ENCODE results near the gene MAN1A2.

MAN1A2 gene

GRCh38 chr1:117364240-117364639 is 3.0 kb upstream of the MAN1A2 start:
- 0 out of 2 replicates have a peak, but pooled peaks cover 3% of the 10 kb centered on the region for H3K4me1 ChIP-seq (ENCODE audit: low read length)
- no peaks in the 10 kb centered on the region for H3K9me2 ChIP-seq (replicated peaks; ENCODE audit: insufficient read depth, low read length)
- no peak for DNase-seq
- H3K27ac ChIP-seq (ENCODE audit: low read length): no peak overlapping the region
- no peaks in the 10 kb centered on the region for H3K36me3 ChIP-seq (replicated peaks; ENCODE audit: insufficient read depth, low read length)
- H3K9ac ChIP-seq (ENCODE audit: low read length): no peak overlapping the region
- H3F3A ChIP-seq (ENCODE audit: insufficient read depth, low read length): 0 out of 2 replicates have a peak, but pooled peaks cover 8% of the 10 kb centered on the region
- H3K9me3 ChIP-seq (replicated peaks; ENCODE audit: insufficient read depth, low read length): no peaks in the 10 kb centered on the region
- no peak overlapping the region for H3K4me3 ChIP-seq (ENCODE audit: low read length)
- no peaks in the 10 kb centered on the region for H4K20me1 ChIP-seq (ENCODE audit: insufficient read depth, low read length)
- no peaks in the 10 kb centered on the region for H3K27me3 ChIP-seq (replicated peaks; ENCODE audit: insufficient read depth, low read length)
- peaks cover 29% of the 10 kb centered on the region for H3K79me2 ChIP-seq (ENCODE audit: low read length)
- no peak overlapping the region for H3K4me2 ChIP-seq (ENCODE audit: low read depth, low read length)
- TF ChIP-seq EZH2 (optimal IDR thresholded peaks at IDR 0.05; ENCODE audit: low read depth, low read length) (no peak), EZH2phosphoT487 (IDR thresholded peaks at IDR 0.05; ENCODE audit: low read length) (no peak), CTCF (IDR thresholded peaks at IDR 0.05; ENCODE audit: low read length) (no peak)
- H2AFZ ChIP-seq (ENCODE audit: low read length): no peak overlapping the region

- 0 out of 2 replicates have a peak, but pooled peaks cover 8% of the 10 kb centered on the region for H3F3A ChIP-seq (ENCODE audit: insufficient read depth, low read length)
- no peaks in the 10 kb centered on the region for H4K20me1 ChIP-seq (ENCODE audit: insufficient read depth, low read length)
- H2AFZ ChIP-seq (ENCODE audit: low read length): peak overlapping the region; percentile 53; the same call in 1 of the 2 replicates
- 0 out of 2 replicates have a peak, but pooled peaks cover 3% of the 10 kb centered on the region for H3K4me1 ChIP-seq (ENCODE audit: low read length)
- TF ChIP-seq CTCF (IDR thresholded peaks at IDR 0.05; ENCODE audit: low read length) (no peak), EZH2 (optimal IDR thresholded peaks at IDR 0.05; ENCODE audit: low read depth, low read length) (no peak), EZH2phosphoT487 (IDR thresholded peaks at IDR 0.05; ENCODE audit: low read length) (no peak)
- no peaks in the 10 kb centered on the region for H3K36me3 ChIP-seq (replicated peaks; ENCODE audit: insufficient read depth, low read length)
- H3K79me2 ChIP-seq (ENCODE audit: low read length): peaks cover 42% of the 10 kb centered on the region
- H3K9me3 ChIP-seq (replicated peaks; ENCODE audit: insufficient read depth, low read length): no peaks in the 10 kb centered on the region
- H3K9ac ChIP-seq (ENCODE audit: low read length): peak overlapping the region; percentile 69; the same call in 1 of the 2 replicates
- peak overlapping the region; percentile 69; the same call in 1 of the 2 replicates for H3K27ac ChIP-seq (ENCODE audit: low read length)
- no peaks in the 10 kb centered on the region for H3K27me3 ChIP-seq (replicated peaks; ENCODE audit: insufficient read depth, low read length)
- H3K4me2 ChIP-seq (ENCODE audit: low read depth, low read length): peak overlapping the region; percentile 88
- DNase-seq: no peak
- H3K9me2 ChIP-seq (replicated peaks; ENCODE audit: insufficient read depth, low read length): no peaks in the 10 kb centered on the region
- H3K4me3 ChIP-seq (ENCODE audit: low read length): peak overlapping the region; percentile 62
Observed at GRCh38 chr1:117365350-117366176, 1.7 kb upstream of the MAN1A2 start.

- H3K4me2 ChIP-seq (ENCODE audit: low read depth, low read length): peak overlapping the region; percentile 88
- peak overlapping the region; percentile 53; the same call in 1 of the 2 replicates for H2AFZ ChIP-seq (ENCODE audit: low read length)
- no peaks in the 10 kb centered on the region for H3K9me3 ChIP-seq (replicated peaks; ENCODE audit: insufficient read depth, low read length)
- DNase-seq: peak; percentile 77
- no peaks in the 10 kb centered on the region for H3K36me3 ChIP-seq (replicated peaks; ENCODE audit: insufficient read depth, low read length)
- 0 out of 2 replicates have a peak, but pooled peaks cover 3% of the 10 kb centered on the region for H3K4me1 ChIP-seq (ENCODE audit: low read length)
- H3K27ac ChIP-seq (ENCODE audit: low read length): peak overlapping the region; percentile 69; the same call in 1 of the 2 replicates
- H3K4me3 ChIP-seq (ENCODE audit: low read length): peak overlapping the region; percentile 87
- no peaks in the 10 kb centered on the region for H4K20me1 ChIP-seq (ENCODE audit: insufficient read depth, low read length)
- H3K79me2 ChIP-seq (ENCODE audit: low read length): peaks cover 50% of the 10 kb centered on the region
- H3F3A ChIP-seq (ENCODE audit: insufficient read depth, low read length): 0 out of 2 replicates have a peak, but pooled peaks cover 8% of the 10 kb centered on the region
- H3K9me2 ChIP-seq (replicated peaks; ENCODE audit: insufficient read depth, low read length): no peaks in the 10 kb centered on the region
- peak overlapping the region; percentile 69 for H3K9ac ChIP-seq (ENCODE audit: low read length)
- no peaks in the 10 kb centered on the region for H3K27me3 ChIP-seq (replicated peaks; ENCODE audit: insufficient read depth, low read length)
- TF ChIP-seq CTCF (IDR thresholded peaks at IDR 0.05; ENCODE audit: low read length) (no peak), EZH2 (optimal IDR thresholded peaks at IDR 0.05; ENCODE audit: low read depth, low read length) (no peak), EZH2phosphoT487 (IDR thresholded peaks at IDR 0.05; ENCODE audit: low read length) (no peak)
Observed at GRCh38 chr1:117366177-117367045, 838 bp upstream of the MAN1A2 start.

Measured in MM.1S (cell line).